Keratinocyte (primary cell): ENCODE results near the gene DPP10. TPM values are rescaled to one million over a fixed set of nuclear protein-coding genes. Genes with fewer than 3 reads are reported as not detected.

Source experiments
- DNase-seq: peaks from one replicate; pipeline ENCODE4 v3.0.0-alpha.2; 2011; ENCODE audit warnings: low read depth, missing footprints, low spot score
- FAIRE-seq: peaks from 2 replicates; lab custom pipeline; 2011; peaks lifted over from hg19 to GRCh38; lab: Jason Lieb, UNC
- H2AFZ ChIP-seq: 2 replicates; pipeline ENCODE4 v1.6.0; 2012; ENCODE audit warnings: low read length, control low read depth, inconsistent platforms; ENCODE audit not compliant: control insufficient read depth
- H3K27ac ChIP-seq: 2 replicates; pipeline ENCODE4 v1.5.1; 2011; ENCODE audit warnings: low read length; ENCODE audit not compliant: control insufficient read depth, insufficient read depth
- H3K27me3 ChIP-seq: 3 replicates; pipeline ENCODE4 v1.6.0; 2011; ENCODE audit warnings: low read length; ENCODE audit not compliant: control insufficient read depth, insufficient read depth; ENCODE audit errors: extremely low read depth
- H3K36me3 ChIP-seq, 2 experiments: 2 replicates in 1 of 2; 3 replicates in 1 of 2; pipeline ENCODE4 v1.5.1; 2011; ENCODE audit warnings: low read length in 2 of 2, mild to moderate bottlenecking in 1 of 2; ENCODE audit not compliant: control insufficient read depth in 2 of 2, insufficient read depth in 2 of 2; ENCODE audit errors: extremely low read depth in 1 of 2
- H3K4me1 ChIP-seq: 3 replicates; pipeline ENCODE4 v1.5.1; 2011; ENCODE audit warnings: low read length; ENCODE audit not compliant: control insufficient read depth, insufficient read depth; ENCODE audit errors: extremely low read depth
- H3K4me2 ChIP-seq: 3 replicates; pipeline ENCODE4 v1.6.0; 2011; ENCODE audit warnings: low read depth, low read length; ENCODE audit not compliant: control insufficient read depth, insufficient read depth; ENCODE audit errors: extremely low read depth
- H3K4me3 ChIP-seq, 3 experiments: fragments of 200-600 bp in 1 of 3; sonication (generic) in 1 of 3; 2 replicates in 2 of 3; 3 replicates in 1 of 3; pipeline ENCODE4 v1.5.1; 2011 to 2016; ENCODE audit warnings: low read length in 3 of 3, mild to moderate bottlenecking in 3 of 3, control low read depth in 2 of 3, inconsistent platforms in 1 of 3, low read depth in 1 of 3, mixed read lengths in 1 of 3, mixed run types in 1 of 3, moderate library complexity in 1 of 3; ENCODE audit not compliant: control insufficient read depth in 2 of 3, insufficient read depth in 2 of 3; ENCODE audit errors: extremely low read depth in 1 of 3
- H3K79me2 ChIP-seq: 2 replicates; pipeline ENCODE4 v1.6.0; 2012; ENCODE audit warnings: low read length; ENCODE audit not compliant: control insufficient read depth, insufficient read depth
- H3K9ac ChIP-seq: 3 replicates; pipeline ENCODE4 v1.6.0; 2011; ENCODE audit warnings: low read length; ENCODE audit not compliant: control insufficient read depth, insufficient read depth; ENCODE audit errors: extremely low read depth
- H3K9me1 ChIP-seq: 3 replicates; pipeline ENCODE4 v1.6.0; 2011; ENCODE audit warnings: low read length; ENCODE audit not compliant: control insufficient read depth, insufficient read depth; ENCODE audit errors: extremely low read depth
- H3K9me3 ChIP-seq: 2 replicates; pipeline ENCODE4 v1.5.1; 2012; ENCODE audit warnings: low read depth, low read length; ENCODE audit not compliant: control insufficient read depth
- H4K20me1 ChIP-seq: 3 replicates; pipeline ENCODE4 v1.6.0; 2011; ENCODE audit warnings: low read length; ENCODE audit not compliant: control insufficient read depth, insufficient read depth; ENCODE audit errors: extremely low read depth
- EZH2 ChIP-seq: IDR thresholded peaks from one replicate; pipeline ENCODE4 v1.6.1; 2012; ENCODE audit warnings: inconsistent platforms, mild to moderate bottlenecking, low read length, moderate library complexity
- dilution Hi-C: fragments of 300-500 bp; cut with MboI; formaldehyde crosslinking; loops from one replicate; pipeline ENCODE4 v1.7.0; 2020; ENCODE audit warnings: low sequenced_read_pairs; ENCODE audit not compliant: extremely low pct_ligation_motif_present
- polyA plus RNA-seq, 5 experiments: library from polyadenylated mRNA; depleted of rRNA in 3 of 5; stranded (reverse) in 3 of 5; stranded (forward) in 1 of 5; unstranded in 1 of 5; fragments of >200 nt; gene quantifications; 1 replicate in 1 of 5; 2 replicates in 3 of 5; 3 replicates in 1 of 5; pipeline versions ENCODE4 v1.2.1 to v1.2.3, GENCODE V29; 2011 to 2012; ENCODE audit warnings: missing spikeins in 2 of 5, low read depth in 1 of 5, low replicate concordance in 1 of 5
- TF ChIP-seq, protein P1 (sequence below), 3 experiments: IDR thresholded peaks in 1 of 3; conservative IDR thresholded peaks in 1 of 3; optimal IDR thresholded peaks in 1 of 3; 2 replicates in 2 of 3; 3 replicates in 1 of 3; pipeline versions ENCODE3 to v1.5.1; 2011; ENCODE audit warnings: low read length in 3 of 3, mild to moderate bottlenecking in 3 of 3, moderate library complexity in 2 of 3, control low read depth in 1 of 3, inconsistent platforms in 1 of 3; ENCODE audit not compliant: insufficient read depth in 2 of 3; ENCODE audit errors: extremely low read depth in 1 of 3

DPP10 gene
- polyA plus RNA-seq, 1 donor (not counting 4 experiments of a cell fraction or from before 2014, with no cell fraction given): not detected

DNA sequence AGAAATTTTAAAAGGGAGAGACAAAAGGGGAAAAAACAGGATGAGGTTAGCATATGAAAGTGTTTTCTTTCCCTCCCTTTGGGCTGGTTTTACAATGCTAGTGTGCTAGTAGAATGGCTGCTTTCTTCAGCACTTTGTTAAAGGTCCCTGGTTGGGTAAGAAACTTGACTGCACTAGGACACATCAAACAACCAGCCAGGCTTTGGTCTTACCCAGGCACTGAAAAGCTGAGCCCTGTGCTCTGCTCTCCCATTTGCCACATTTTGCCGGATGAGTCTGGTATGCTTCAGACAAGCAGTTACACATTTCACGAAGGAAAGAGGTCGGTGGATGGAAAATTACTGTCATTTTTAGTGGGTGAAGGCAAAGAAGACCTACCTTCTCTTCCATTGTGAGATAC, 242.0 kb downstream of the DPP10 start:
- FAIRE-seq (no peak), DNase-seq (no peak)
- H3K9me1 ChIP-seq: no peaks in the 10 kb centered on the region
- dilution Hi-C loops: no loop called here
- no peak overlapping the region for H2AFZ ChIP-seq
- no peaks in the 10 kb centered on the region for H3K4me1 ChIP-seq
- no peak overlapping the region for H3K4me2 ChIP-seq
- H3K27ac ChIP-seq: no peak overlapping the region
- no peaks in the 10 kb centered on the region for H4K20me1 ChIP-seq
- TF ChIP-seq, protein P1, sequence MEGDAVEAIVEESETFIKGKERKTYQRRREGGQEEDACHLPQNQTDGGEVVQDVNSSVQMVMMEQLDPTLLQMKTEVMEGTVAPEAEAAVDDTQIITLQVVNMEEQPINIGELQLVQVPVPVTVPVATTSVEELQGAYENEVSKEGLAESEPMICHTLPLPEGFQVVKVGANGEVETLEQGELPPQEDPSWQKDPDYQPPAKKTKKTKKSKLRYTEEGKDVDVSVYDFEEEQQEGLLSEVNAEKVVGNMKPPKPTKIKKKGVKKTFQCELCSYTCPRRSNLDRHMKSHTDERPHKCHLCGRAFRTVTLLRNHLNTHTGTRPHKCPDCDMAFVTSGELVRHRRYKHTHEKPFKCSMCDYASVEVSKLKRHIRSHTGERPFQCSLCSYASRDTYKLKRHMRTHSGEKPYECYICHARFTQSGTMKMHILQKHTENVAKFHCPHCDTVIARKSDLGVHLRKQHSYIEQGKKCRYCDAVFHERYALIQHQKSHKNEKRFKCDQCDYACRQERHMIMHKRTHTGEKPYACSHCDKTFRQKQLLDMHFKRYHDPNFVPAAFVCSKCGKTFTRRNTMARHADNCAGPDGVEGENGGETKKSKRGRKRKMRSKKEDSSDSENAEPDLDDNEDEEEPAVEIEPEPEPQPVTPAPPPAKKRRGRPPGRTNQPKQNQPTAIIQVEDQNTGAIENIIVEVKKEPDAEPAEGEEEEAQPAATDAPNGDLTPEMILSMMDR (optimal IDR thresholded peaks at IDR 0.05 in 1 of 3, IDR thresholded peaks at IDR 0.05 in 1 of 3, conservative IDR thresholded peaks at IDR 0.05 in 1 of 3; ENCODE audit: extremely low read depth in 1 of 3, insufficient read depth in 2 of 3, low read length in 3 of 3): no peak
- no peak for TF ChIP-seq EZH2
- H3K4me3 ChIP-seq: no peak overlapping the region
- H3K79me2 ChIP-seq: no peaks in the 10 kb centered on the region
- no peaks in the 10 kb centered on the region for H3K36me3 ChIP-seq
- no peaks in the 10 kb centered on the region for H3K27me3 ChIP-seq
- H3K9me3 ChIP-seq: no peaks in the 10 kb centered on the region
- no peak overlapping the region for H3K9ac ChIP-seq

DNA sequence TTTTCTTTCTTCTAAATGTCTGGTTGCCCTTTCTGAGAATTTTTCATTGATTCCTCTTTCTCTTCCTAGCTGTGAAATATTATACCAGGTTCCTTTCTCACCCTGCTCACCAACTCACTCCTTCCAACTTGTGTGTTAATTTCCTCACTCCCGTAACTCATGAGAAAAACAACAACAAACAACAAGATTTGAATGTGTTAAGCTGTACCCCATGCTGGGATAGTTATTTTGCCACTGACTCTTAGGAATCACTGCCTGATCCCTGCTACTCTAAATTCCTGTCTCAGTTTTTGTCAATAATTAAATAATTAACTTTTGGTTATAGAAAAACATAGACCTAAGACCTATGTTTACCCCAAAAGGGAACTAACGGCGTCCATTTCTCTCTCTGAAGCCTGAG, 242.7 kb downstream of the DPP10 start:
- no peak overlapping the region for H3K4me2 ChIP-seq
- H3K9me3 ChIP-seq: no peaks in the 10 kb centered on the region
- DNase-seq (no peak), FAIRE-seq (no peak)
- no peak overlapping the region for H2AFZ ChIP-seq
- H3K9me1 ChIP-seq: no peaks in the 10 kb centered on the region
- no peaks in the 10 kb centered on the region for H3K27me3 ChIP-seq
- no peak overlapping the region for H3K4me3 ChIP-seq
- dilution Hi-C loops: no loop called here
- no peaks in the 10 kb centered on the region for H3K36me3 ChIP-seq
- H3K4me1 ChIP-seq: no peaks in the 10 kb centered on the region
- H3K27ac ChIP-seq: no peak overlapping the region
- no peak for TF ChIP-seq EZH2
- TF ChIP-seq, protein P1 (optimal IDR thresholded peaks at IDR 0.05 in 1 of 3, IDR thresholded peaks at IDR 0.05 in 1 of 3, conservative IDR thresholded peaks at IDR 0.05 in 1 of 3; ENCODE audit: extremely low read depth in 1 of 3, insufficient read depth in 2 of 3, low read length in 3 of 3): no peak
- H3K9ac ChIP-seq: no peak overlapping the region
- no peaks in the 10 kb centered on the region for H3K79me2 ChIP-seq
- no peaks in the 10 kb centered on the region for H4K20me1 ChIP-seq
